H9 (cell line): ENCODE results near the gene TRPM2. TPM values are rescaled to one million over a fixed set of nuclear protein-coding genes. Genes with fewer than 3 reads are reported as not detected.

Source experiments
- DNase-seq: peaks from one replicate; pipeline ENCODE4 v3.0.0-alpha.2; 2017
- H2AFZ ChIP-seq: one replicate; pipeline ENCODE4 v1.6.1; 2013; ENCODE audit warnings: mild to moderate bottlenecking, low read length, control low read depth, moderate library complexity
- H2AK5ac ChIP-seq: 2 replicates; pipeline ENCODE4 v1.6.1; 2013; ENCODE audit warnings: low read length, control low read depth, mixed read lengths; ENCODE audit not compliant: insufficient read length
- H2BK120ac ChIP-seq: one replicate; pipeline ENCODE4 v1.6.1; 2013; ENCODE audit warnings: low read depth, mild to moderate bottlenecking, low read length, control low read depth, inconsistent platforms; ENCODE audit not compliant: poor library complexity, severe bottlenecking
- H2BK12ac ChIP-seq: 2 replicates; pipeline ENCODE4 v1.6.1; 2013; ENCODE audit warnings: low read length, control low read depth, mixed read lengths, low read depth; ENCODE audit not compliant: insufficient read length
- H2BK15ac ChIP-seq: 2 replicates; pipeline ENCODE4 v1.6.1; 2013; ENCODE audit warnings: low read depth, low read length, control low read depth
- H2BK20ac ChIP-seq: one replicate; pipeline ENCODE4 v1.6.1; 2013; ENCODE audit warnings: low read depth, mild to moderate bottlenecking, low read length, control low read depth, inconsistent platforms; ENCODE audit not compliant: poor library complexity, severe bottlenecking
- H2BK5ac ChIP-seq: 2 replicates; pipeline ENCODE4 v1.6.1; 2013; ENCODE audit warnings: low read length, control low read depth, mixed read lengths; ENCODE audit not compliant: insufficient read length
- H3K14ac ChIP-seq: 2 replicates; pipeline ENCODE4 v1.6.1; 2013; ENCODE audit warnings: low read length, control low read depth; ENCODE audit not compliant: insufficient read depth
- H3K18ac ChIP-seq: 2 replicates; pipeline ENCODE4 v1.6.1; 2013; ENCODE audit warnings: low read depth, mild to moderate bottlenecking, mixed read lengths, low read length, control low read depth; ENCODE audit not compliant: insufficient read length
- H3K23ac ChIP-seq: 2 replicates; pipeline ENCODE4 v1.6.1; 2013; ENCODE audit warnings: low read length, control low read depth, mixed read lengths, low read depth; ENCODE audit not compliant: insufficient read length
- H3K23me2 ChIP-seq: 2 replicates; pipeline ENCODE4 v1.6.1; 2013; ENCODE audit warnings: low read depth, mild to moderate bottlenecking, mixed read lengths, low read length, control low read depth; ENCODE audit not compliant: insufficient read length, poor library complexity, severe bottlenecking
- H3K27ac ChIP-seq: 2 replicates; pipeline ENCODE4 v1.5.1; 2013; ENCODE audit warnings: low read length, control low read depth, mixed read lengths, low read depth; ENCODE audit not compliant: insufficient read length
- H3K27me3 ChIP-seq: 2 replicates; pipeline ENCODE4 v1.6.1; 2013; ENCODE audit warnings: low read length, control low read depth, inconsistent platforms; ENCODE audit not compliant: insufficient read depth
- H3K4ac ChIP-seq: 2 replicates; pipeline ENCODE4 v1.6.1; 2013; ENCODE audit warnings: low read depth, mild to moderate bottlenecking, control low read depth, inconsistent platforms, low read length, moderate library complexity
- H3K4me1 ChIP-seq: 2 replicates; pipeline ENCODE4 v1.6.1; 2013; ENCODE audit warnings: low read length, control low read depth, inconsistent platforms; ENCODE audit not compliant: insufficient read depth
- H3K4me2 ChIP-seq: 2 replicates; pipeline ENCODE4 v1.6.1; 2013; ENCODE audit warnings: low read length, control low read depth, mixed read lengths; ENCODE audit not compliant: insufficient read length, insufficient read depth
- H3K56ac ChIP-seq: 2 replicates; pipeline ENCODE4 v1.6.1; 2013; ENCODE audit warnings: low read depth, mild to moderate bottlenecking, mixed read lengths, low read length, control low read depth; ENCODE audit not compliant: insufficient read length
- H3K79me1 ChIP-seq: 2 replicates; pipeline ENCODE4 v1.6.1; 2013; ENCODE audit warnings: low read depth, mild to moderate bottlenecking, moderate library complexity, low read length, control low read depth, inconsistent platforms; ENCODE audit not compliant: insufficient read depth, poor library complexity, severe bottlenecking
- H3K79me2 ChIP-seq: 2 replicates; pipeline ENCODE4 v1.6.1; 2013; ENCODE audit warnings: low read length, control low read depth, inconsistent platforms; ENCODE audit not compliant: insufficient read depth
- H3K9ac ChIP-seq: 2 replicates; pipeline ENCODE4 v1.6.1; 2013; ENCODE audit warnings: low read length, control low read depth, mixed read lengths; ENCODE audit not compliant: insufficient read length; ENCODE audit errors: extremely low read depth
- H3K9me3 ChIP-seq: one replicate; pipeline ENCODE4 v1.6.1; 2013; ENCODE audit warnings: low read depth, low read length, inconsistent platforms; ENCODE audit not compliant: control insufficient read depth
- H3T11ph ChIP-seq: one replicate; pipeline ENCODE4 v1.6.1; 2013; ENCODE audit warnings: mild to moderate bottlenecking, low read length, control low read depth, inconsistent platforms
- H4K20me1 ChIP-seq: one replicate; pipeline ENCODE4 v1.6.1; 2013; ENCODE audit not compliant: control insufficient read depth, insufficient read length, insufficient read depth
- H4K5ac ChIP-seq: 2 replicates; pipeline ENCODE4 v1.6.1; 2013; ENCODE audit warnings: low read depth, mild to moderate bottlenecking, mixed read lengths, low read length, control low read depth; ENCODE audit not compliant: insufficient read length
- H4K8ac ChIP-seq: replicated peaks from 2 replicates; pipeline ENCODE4 v1.6.1; 2013; ENCODE audit warnings: low read length, control low read depth, mixed read lengths, low read depth; ENCODE audit not compliant: insufficient read length
- H4K91ac ChIP-seq: 2 replicates; pipeline ENCODE4 v1.6.1; 2013; ENCODE audit warnings: low read depth, mild to moderate bottlenecking, moderate library complexity, mixed read lengths, low read length, control low read depth; ENCODE audit not compliant: insufficient read length
- H3K27ac Mint-ChIP-seq, 3 experiments: 2 replicates in 2 of 3; 3 replicates in 1 of 3; pipeline ENCODE4 v1.8.0; 2020 to 2021; ENCODE audit warnings: mixed read lengths in 3 of 3, mild to moderate bottlenecking in 1 of 3, moderate library complexity in 1 of 3
- H3K27me3 Mint-ChIP-seq: 2 replicates; pipeline ENCODE4 v1.8.0; 2021; ENCODE audit warnings: low read depth, mild to moderate bottlenecking, moderate library complexity, mixed read lengths
- H3K36me3 Mint-ChIP-seq, 3 experiments: 2 replicates in 2 of 3; 3 replicates in 1 of 3; pipeline ENCODE4 v1.8.0; 2020 to 2021; ENCODE audit warnings: low read depth in 3 of 3, mixed read lengths in 3 of 3; ENCODE audit not compliant: insufficient read depth in 1 of 3
- H3K4me1 Mint-ChIP-seq, 2 experiments: 2 replicates each; pipeline ENCODE4 v1.8.0; 2020; ENCODE audit warnings: mixed read lengths in 2 of 2
- H3K4me3 Mint-ChIP-seq, 2 experiments: 2 replicates in 1 of 2; 3 replicates in 1 of 2; pipeline ENCODE4 v1.8.0; 2020 to 2021; ENCODE audit warnings: mild to moderate bottlenecking in 2 of 2, mixed read lengths in 2 of 2, moderate library complexity in 1 of 2
- H3K9me3 Mint-ChIP-seq, 2 experiments: 2 replicates in 1 of 2; 3 replicates in 1 of 2; pipeline ENCODE4 v1.8.0; 2020; ENCODE audit warnings: mild to moderate bottlenecking in 2 of 2, mixed read lengths in 2 of 2, moderate library complexity in 1 of 2
- CTCF ChIP-seq: fragments of 200-600 bp; sonication (generic); conservative IDR thresholded peaks from 3 replicates; pipeline ENCODE4 v1.8.0; 2021; ENCODE audit warnings: antibody characterized with exemption, mild to moderate bottlenecking
- WGBS: extraction: QIAGEN DNeasy Blood & Tissue Kit; methylation state at CpG from one replicate; pipeline ENCODE4 v1.1.7; 2013; ENCODE audit warnings: missing lambda C conversion rate, low lambda C conversion rate, mixed read lengths; ENCODE audit not compliant: insufficient read length; ENCODE audit errors: extremely low coverage; 5-methylcytosine and 5-hydroxymethylcytosine counted together
- total RNA-seq: library from RNA; stranded (reverse); gene quantifications from 2 replicates; pipeline ENCODE4 v1.2.1, GENCODE V29; 2021

TRPM2 gene
- total RNA-seq, 1 experiment from 2014 or later, result 0.68 TPM

GRCh38 chr21:44323591-44323990, 29.8 kb upstream of the TRPM2 start:
- Histone ChIP-seq H2BK12ac (no peak overlapping the region), H3K27ac (no peak overlapping the region), H3K9me3 (no peaks in the 10 kb centered on the region), H3K4me1 (no peaks in the 10 kb centered on the region), H2BK120ac (no peak overlapping the region), H3K4ac (no peak overlapping the region), H3K23me2 (no peaks in the 10 kb centered on the region), H3K56ac (no peak overlapping the region), H4K91ac (no peak overlapping the region), H3K9ac (no peak overlapping the region), H4K5ac (no peak overlapping the region), H2AK5ac (no peak overlapping the region), H3K23ac (no peak overlapping the region), H3T11ph (no peak overlapping the region), H3K14ac (no peak overlapping the region), H4K8ac (no peak overlapping the region), H2BK5ac (no peak overlapping the region), H3K79me2 (no peaks in the 10 kb centered on the region), H2BK20ac (no peak overlapping the region), H3K18ac (no peak overlapping the region), H2AFZ (no peak overlapping the region), H3K27me3 (no peaks in the 10 kb centered on the region), H3K79me1 (no peaks in the 10 kb centered on the region), H2BK15ac (no peak overlapping the region), H4K20me1 (no peaks in the 10 kb centered on the region), H3K4me2 (no peak overlapping the region)
- Mint-ChIP-seq H3K4me1 (no peaks in the 10 kb centered on the region), H3K27me3 (no peaks in the 10 kb centered on the region), H3K27ac (no peak overlapping the region), H3K4me3 (no peak overlapping the region), H3K9me3 (no peaks in the 10 kb centered on the region), H3K36me3 (peaks cover 0 to 14% (median 11%) of the 10 kb centered on the region in 3 experiments; a peak in 5 of 7 replicates)
- WGBS, result no CpG with 5 or more reads among the region's 20 CpGs
- no peak for DNase-seq
- TF ChIP-seq CTCF, result no peak
